GM12891 (cell line): ENCODE results near the gene CNGA3.

Source experiments
- PAX5 ChIP-seq: IDR thresholded peaks from 2 replicates; pipeline ENCODE4 v1.6.1; 2011; ENCODE audit warnings: low read length, moderate library complexity, mild to moderate bottlenecking; ENCODE audit not compliant: insufficient read depth, severe bottlenecking
- POLR2A ChIP-seq: IDR thresholded peaks from 2 replicates; pipeline ENCODE4 v1.6.1; 2011; ENCODE audit warnings: low read depth, low read length, control low read depth
- POLR2AphosphoS5 ChIP-seq: IDR thresholded peaks from 2 replicates; pipeline ENCODE4 v1.6.1; 2011; ENCODE audit warnings: low read depth, low read length, control low read depth
- POU2F2 ChIP-seq: IDR thresholded peaks from 2 replicates; pipeline ENCODE4 v1.6.1; 2011; ENCODE audit warnings: low read depth, mild to moderate bottlenecking, control low read depth, low read length, moderate library complexity
- SPI1 ChIP-seq: IDR thresholded peaks from 2 replicates; pipeline ENCODE4 v1.6.1; 2011; ENCODE audit warnings: low read depth, low read length, control low read depth
- TAF1 ChIP-seq: IDR thresholded peaks from 2 replicates; pipeline ENCODE4 v1.6.1; 2011; ENCODE audit warnings: low read depth, low read length, control low read depth

DNA sequence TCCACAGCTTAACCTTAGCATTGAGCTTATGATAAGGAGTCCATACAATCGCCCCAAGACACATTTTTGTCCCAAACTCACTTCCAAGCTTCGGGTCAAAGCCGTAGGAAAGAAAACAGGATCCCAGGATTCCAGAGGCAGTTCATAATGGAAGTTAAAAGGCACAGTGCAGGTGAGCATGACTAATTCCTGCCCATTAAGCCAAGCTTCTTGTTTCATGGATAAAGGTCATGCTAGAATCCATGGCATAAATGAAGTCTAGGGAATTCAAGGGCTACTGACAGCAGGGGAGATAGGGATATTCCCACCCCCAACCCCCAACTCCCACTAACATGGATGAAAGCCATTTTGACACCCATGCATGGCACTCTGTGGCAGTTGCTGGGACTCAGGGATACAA lies 88.2 kb downstream of the CNGA3 start:
- TF ChIP-seq POLR2A (no peak), POLR2AphosphoS5 (no peak), PAX5 (no peak), SPI1 (no peak), TAF1 (no peak), POU2F2 (no peak)
